Mesodermal cell (in vitro differentiated cells): ENCODE results near the gene OR14A2. TPM values are rescaled to one million over a fixed set of nuclear protein-coding genes. Genes with fewer than 3 reads are reported as not detected.
A peak's percentile ranks its signal among the peaks of the same experiment; 100 is the strongest.
"Not testable (repeated sequence)": the region's sequence is repeated elsewhere in the genome, so short reads cannot be mapped to it uniquely, and the experiment has no call there.

Experiments used
- H3K27ac ChIP-seq: 2 replicates; pipeline ENCODE4 v1.7.0; 2013; ENCODE audit warnings: mild to moderate bottlenecking, low read depth, low read length, moderate library complexity; ENCODE audit not compliant: severe bottlenecking
- H3K36me3 ChIP-seq: 2 replicates; pipeline ENCODE4 v1.7.1; 2013; ENCODE audit warnings: mild to moderate bottlenecking, low read length, moderate library complexity; ENCODE audit not compliant: control insufficient read depth, insufficient read depth
- H3K4me1 ChIP-seq: one replicate; pipeline ENCODE4 v1.7.1; 2013; ENCODE audit warnings: mild to moderate bottlenecking, low read length; ENCODE audit not compliant: insufficient read depth, control insufficient read depth, poor library complexity, severe bottlenecking
- H3K4me3 ChIP-seq: 2 replicates; pipeline ENCODE4 v1.7.0; 2013; ENCODE audit warnings: low read length, control low read depth, mild to moderate bottlenecking; ENCODE audit not compliant: insufficient read depth, poor library complexity, severe bottlenecking; ENCODE audit errors: extremely low read depth
- H3K9me3 ChIP-seq: 2 replicates; pipeline ENCODE4 v1.7.1; 2013; ENCODE audit warnings: mild to moderate bottlenecking, low read length, moderate library complexity; ENCODE audit not compliant: control insufficient read depth
- WGBS, 2 experiments: methylation state at CpG; one replicate each; pipeline ENCODE4 v1.1.5; 2013; ENCODE audit warnings: missing lambda C conversion rate in 2 of 2; ENCODE audit not compliant: insufficient coverage in 2 of 2; 5-methylcytosine and 5-hydroxymethylcytosine counted together
- polyA plus RNA-seq, 2 experiments: library from polyadenylated mRNA; stranded (reverse); fragments of 50-300 nt; gene quantifications; one replicate each; pipeline ENCODE4 v1.2.3, GENCODE V29; 2013

OR14A2 gene
- not detected for polyA plus RNA-seq (2013, experiment 1 of 2)
- polyA plus RNA-seq (2013, experiment 2 of 2) = not detected

GRCh38 chr1:247748041-247748440, at the start of gene OR14A2:
Gene OR14A2, minus strand, starts transcription at chr1:247748141.
- no peaks in the 10 kb centered on the region for H3K36me3 ChIP-seq
- no peak within 1 kb of the TSS for H3K4me3 ChIP-seq
- WGBS, 2 experiments = 95 to 100% methylated on average over 1 of the region's 2 CpGs
- no peaks in the 10 kb centered on the region for H3K4me1 ChIP-seq
- H3K9me3 ChIP-seq = peaks cover 9% of the 10 kb centered on the region
- H3K27ac ChIP-seq = no peak within 1 kb of the TSS

- 0 to 50% methylated on average over 1 to 2 of the region's 2 CpGs for WGBS, 2 experiments
- H3K9me3 ChIP-seq = peaks cover 24% of the 10 kb centered on the region
- H3K27ac ChIP-seq = no peak overlapping the region
- no peaks in the 10 kb centered on the region for H3K4me1 ChIP-seq
- H3K36me3 ChIP-seq = no peaks in the 10 kb centered on the region
- no peak overlapping the region for H3K4me3 ChIP-seq
Observed at GRCh38 chr1:247797518-247797917, 49.6 kb upstream of the OR14A2 start.

GRCh38 chr1:247769603-247770002, 21.7 kb upstream of the OR14A2 start:
- Histone ChIP-seq H3K4me1 (no peaks in the 10 kb centered on the region), H3K36me3 (no peaks in the 10 kb centered on the region), H3K27ac (no peak overlapping the region), H3K9me3 (peaks cover 11% of the 10 kb centered on the region), H3K4me3 (no peak overlapping the region)

DNA sequence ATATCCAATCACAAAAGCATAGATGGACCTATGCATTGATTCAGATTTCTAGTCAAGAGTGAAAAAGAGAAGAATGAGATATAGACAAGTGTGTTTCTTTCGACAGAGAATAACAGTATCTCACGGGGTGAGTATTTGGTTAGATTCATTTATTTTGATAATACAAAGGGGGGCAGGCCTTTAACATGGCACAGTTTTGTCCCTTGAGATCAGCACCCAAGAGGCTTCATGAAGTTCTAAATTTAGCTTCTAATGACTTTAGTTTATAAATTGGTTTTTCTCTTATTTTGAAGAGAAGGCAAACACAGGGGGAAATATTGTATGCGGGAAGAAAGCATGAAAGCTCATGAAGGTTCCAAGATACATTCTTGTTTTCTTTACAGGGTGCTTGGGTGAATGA, 12.5 kb upstream of the OR14A2 start, which contains the start of gene OR1C1:
Gene OR1C1 (minus strand): TSS at position 101 of the 400 bp plus-strand sequence. CDS start 2,150 bp downstream, outside the sequence.
- H3K36me3 ChIP-seq = no peaks in the 10 kb centered on the region
- WGBS, 2 experiments = 70 to 86% methylated on average over 1 to 2 of the region's 3 CpGs
- no peaks in the 10 kb centered on the region for H3K4me1 ChIP-seq
- H3K4me3 ChIP-seq = no peak within 1 kb of the TSS
- H3K9me3 ChIP-seq = peaks cover 10% of the 10 kb centered on the region
- H3K27ac ChIP-seq = no peak within 1 kb of the TSS

GRCh38 chr1:247754311-247754710, 6.4 kb upstream of the OR14A2 start:
- H3K4me3 ChIP-seq, H3K27ac ChIP-seq, H3K9me3 ChIP-seq, H3K4me1 ChIP-seq, H3K36me3 ChIP-seq: not testable (repeated sequence)
- WGBS, 2 experiments = 83% methylated on average over 1 of the region's 1 CpG; no CpG with 5 or more reads in 1 of the 2 experiments

- Histone ChIP-seq H3K4me1 (no peaks in the 10 kb centered on the region), H3K27ac (no peak overlapping the region)
- WGBS, 2 experiments = 100% methylated on average over 1 of the region's 1 CpG; no CpG with 5 or more reads in 1 of the 2 experiments
Observed at GRCh38 chr1:247749870-247750269, 1.9 kb upstream of the OR14A2 start.

DNA sequence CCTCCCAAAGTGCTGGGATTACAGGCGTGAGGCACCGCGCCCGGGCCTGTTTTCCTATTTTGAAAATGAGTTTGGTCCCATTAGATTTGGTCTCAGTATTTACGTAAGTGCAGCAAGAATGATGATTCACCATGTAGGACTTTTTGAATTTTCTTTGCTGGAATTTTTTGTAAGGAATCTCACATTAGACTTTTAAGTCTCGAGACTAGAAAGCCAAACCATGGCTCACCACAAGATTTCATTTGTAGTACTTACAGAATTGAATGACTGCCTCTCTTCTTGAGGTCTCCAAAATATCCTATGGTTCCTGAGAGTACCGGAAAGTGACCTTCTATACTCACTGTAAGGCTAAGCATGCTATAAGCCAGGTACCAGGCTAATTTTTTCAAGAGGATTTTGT, 325 bp downstream of the OR14A2 start:
- Histone ChIP-seq H3K9me3 (peaks cover 10% of the 10 kb centered on the region), H3K36me3 (no peaks in the 10 kb centered on the region)
- WGBS, 2 experiments = 77 to 96% methylated on average over 3 to 6 of the region's 7 CpGs

More at GRCh38 chr1:247749870-247750269, 1.9 kb upstream of the OR14A2 start:
- H3K4me3 ChIP-seq = no peak overlapping the region
- no peaks in the 10 kb centered on the region for H3K36me3 ChIP-seq
- peaks cover 6% of the 10 kb centered on the region for H3K9me3 ChIP-seq

GRCh38 chr1:247746391-247746935, 1.5 kb downstream of the OR14A2 start:
- Histone ChIP-seq H3K36me3 (no peaks in the 10 kb centered on the region), H3K27ac (no peak overlapping the region), H3K4me1 (no peaks in the 10 kb centered on the region), H3K9me3 (peaks cover 10% of the 10 kb centered on the region), H3K4me3 (no peak overlapping the region)
- 67 to 70% methylated on average over 2 to 3 of the region's 3 CpGs for WGBS, 2 experiments

More for the DNA sequence above, 325 bp downstream of the OR14A2 start:
- Histone ChIP-seq H3K27ac (no peak overlapping the region), H3K4me1 (no peaks in the 10 kb centered on the region), H3K4me3 (no peak overlapping the region)

- H3K36me3 ChIP-seq, H3K9me3 ChIP-seq, H3K4me3 ChIP-seq, H3K27ac ChIP-seq, H3K4me1 ChIP-seq: not testable (repeated sequence)
- no CpG with 5 or more reads among the region's 3 CpGs for WGBS, 2 experiments
Observed at GRCh38 chr1:247742215-247742760, 5.7 kb downstream of the OR14A2 start.

GRCh38 chr1:247741756-247742155, 6.2 kb downstream of the OR14A2 start:
- WGBS, 2 experiments = 74 to 86% methylated on average over 3 to 4 of the region's 5 CpGs
- Histone ChIP-seq H3K9me3 (peaks cover 8% of the 10 kb centered on the region), H3K4me3 (no peak overlapping the region), H3K4me1 (no peaks in the 10 kb centered on the region), H3K36me3 (no peaks in the 10 kb centered on the region), H3K27ac (peak overlapping the region; percentile 47)

DNA sequence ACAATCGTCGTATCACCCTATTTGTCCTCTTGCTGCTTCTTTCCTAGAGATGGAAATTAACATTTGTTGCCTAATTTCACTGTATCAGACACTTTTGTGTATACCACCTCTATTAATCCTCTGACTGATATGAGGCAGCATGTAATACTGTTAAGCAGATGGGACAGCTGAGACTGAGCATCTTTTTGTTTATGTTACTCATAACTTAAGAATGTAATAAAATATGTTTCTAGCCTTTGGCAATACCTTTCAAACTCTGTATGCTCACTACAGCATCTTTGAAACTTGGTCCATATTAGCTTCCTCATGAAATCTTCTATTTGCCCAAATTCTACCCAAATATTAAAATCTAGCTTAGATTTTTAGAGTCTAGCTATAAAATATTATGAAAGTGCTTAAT, 7.2 kb downstream of the OR14A2 start:
- H3K4me1 ChIP-seq = no peaks in the 10 kb centered on the region
- H3K4me3 ChIP-seq = no peak overlapping the region
- H3K36me3 ChIP-seq = no peaks in the 10 kb centered on the region
- whole genome bisulfite sequencing, 2 experiments = 60% methylated on average over 1 of the region's 2 CpGs; no CpG with 5 or more reads in 1 of the 2 experiments
- no peak overlapping the region for H3K27ac ChIP-seq
- peaks cover 8% of the 10 kb centered on the region for H3K9me3 ChIP-seq
